ENCODE data around the gene C1QBP.

Gene C1QBP

DNA sequence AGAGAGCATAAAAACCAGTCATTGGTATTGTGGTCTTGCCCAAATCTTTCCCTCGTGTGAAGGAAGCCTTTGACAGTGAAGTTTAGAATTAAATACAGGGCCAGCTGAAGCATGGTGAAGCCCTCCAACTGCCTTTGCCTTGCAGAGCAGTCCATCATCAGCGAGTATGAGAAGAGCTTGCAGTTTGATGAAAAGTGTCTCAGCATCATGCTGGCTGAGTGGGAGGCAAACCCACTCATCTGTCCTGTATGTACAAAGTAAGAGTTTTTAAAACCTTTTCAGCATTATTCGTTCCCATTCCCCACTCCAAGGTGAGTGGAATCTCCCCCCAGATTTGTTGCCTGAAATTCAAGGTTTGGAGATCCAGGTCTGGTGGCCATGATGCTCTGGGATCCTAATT is 13.1 kb downstream of the C1QBP start:
- TF ChIP-seq, protein P1, sequence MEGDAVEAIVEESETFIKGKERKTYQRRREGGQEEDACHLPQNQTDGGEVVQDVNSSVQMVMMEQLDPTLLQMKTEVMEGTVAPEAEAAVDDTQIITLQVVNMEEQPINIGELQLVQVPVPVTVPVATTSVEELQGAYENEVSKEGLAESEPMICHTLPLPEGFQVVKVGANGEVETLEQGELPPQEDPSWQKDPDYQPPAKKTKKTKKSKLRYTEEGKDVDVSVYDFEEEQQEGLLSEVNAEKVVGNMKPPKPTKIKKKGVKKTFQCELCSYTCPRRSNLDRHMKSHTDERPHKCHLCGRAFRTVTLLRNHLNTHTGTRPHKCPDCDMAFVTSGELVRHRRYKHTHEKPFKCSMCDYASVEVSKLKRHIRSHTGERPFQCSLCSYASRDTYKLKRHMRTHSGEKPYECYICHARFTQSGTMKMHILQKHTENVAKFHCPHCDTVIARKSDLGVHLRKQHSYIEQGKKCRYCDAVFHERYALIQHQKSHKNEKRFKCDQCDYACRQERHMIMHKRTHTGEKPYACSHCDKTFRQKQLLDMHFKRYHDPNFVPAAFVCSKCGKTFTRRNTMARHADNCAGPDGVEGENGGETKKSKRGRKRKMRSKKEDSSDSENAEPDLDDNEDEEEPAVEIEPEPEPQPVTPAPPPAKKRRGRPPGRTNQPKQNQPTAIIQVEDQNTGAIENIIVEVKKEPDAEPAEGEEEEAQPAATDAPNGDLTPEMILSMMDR (IDR thresholded peaks at IDR 0.05; ENCODE audit: poor library complexity, severe bottlenecking), result no peak
- ATAC-seq (ENCODE audit: low read depth), result no peak
- Histone ChIP-seq H3K9me3 (ENCODE audit: severe bottlenecking) (no peaks in the 10 kb centered on the region), H3K4me3 (ENCODE audit: severe bottlenecking) (no peak overlapping the region), H3K27ac (ENCODE audit: poor library complexity, severe bottlenecking) (no peak overlapping the region), H3K36me3 (ENCODE audit: low read depth) (peaks cover 93% of the 10 kb centered on the region), H3K4me1 (ENCODE audit: insufficient read depth, poor library complexity, severe bottlenecking) (peaks cover 4% of the 10 kb centered on the region), H3K27me3 (ENCODE audit: insufficient read depth, poor library complexity, severe bottlenecking) (no peaks in the 10 kb centered on the region)
- no peak for DNase-seq (ENCODE audit: low spot score)

DNA sequence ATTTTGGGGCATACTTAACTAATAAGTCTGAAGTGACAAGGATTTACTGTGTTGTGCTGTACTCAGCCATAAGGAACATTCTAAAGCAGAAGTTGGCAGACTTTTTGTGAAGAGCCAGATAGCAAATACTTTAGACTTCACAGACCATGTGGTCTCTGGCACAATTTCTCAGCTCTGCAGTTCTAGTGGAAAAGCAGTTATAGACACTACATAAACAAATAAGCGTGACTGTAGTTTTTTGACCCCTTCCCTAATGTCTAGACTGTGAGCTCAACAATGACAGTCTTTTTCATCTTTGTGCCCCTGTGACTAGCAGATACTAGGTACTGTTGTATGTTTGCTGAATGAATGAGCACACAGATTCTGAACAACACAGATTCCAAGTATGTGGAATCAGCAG is 14.0 kb downstream of the C1QBP start:
- Histone ChIP-seq H3K27me3 (ENCODE audit: insufficient read depth, poor library complexity, severe bottlenecking) (no peaks in the 10 kb centered on the region), H3K4me1 (ENCODE audit: insufficient read depth, poor library complexity, severe bottlenecking) (peaks cover 4% of the 10 kb centered on the region), H3K4me3 (ENCODE audit: severe bottlenecking) (no peak overlapping the region), H3K36me3 (ENCODE audit: low read depth) (peaks cover 85% of the 10 kb centered on the region), H3K27ac (ENCODE audit: poor library complexity, severe bottlenecking) (no peak overlapping the region), H3K9me3 (ENCODE audit: severe bottlenecking) (no peaks in the 10 kb centered on the region)
- DNase-seq (ENCODE audit: low spot score), result no peak
- TF ChIP-seq, protein P1 (IDR thresholded peaks at IDR 0.05; ENCODE audit: poor library complexity, severe bottlenecking), result no peak
- ATAC-seq (ENCODE audit: low read depth), result no peak

DNA sequence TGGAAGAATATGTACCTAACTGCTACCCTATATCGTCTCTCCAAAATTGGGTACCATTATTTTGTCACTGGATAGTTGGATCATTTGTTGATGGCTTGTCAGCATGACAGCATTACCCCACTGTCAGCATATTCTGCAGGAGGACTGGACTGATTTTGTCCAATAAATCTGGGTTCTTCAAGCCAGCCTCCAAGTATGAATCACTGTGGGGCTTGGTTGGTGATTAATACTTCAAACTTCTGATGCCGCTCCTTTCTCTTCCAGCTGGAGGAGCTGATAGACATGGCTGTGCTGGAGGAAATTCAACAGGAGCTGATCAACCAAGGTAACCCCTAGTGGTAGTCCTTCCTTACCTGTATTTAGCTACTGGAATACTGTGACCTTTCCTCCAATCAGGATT is 16.4 kb downstream of the C1QBP start:
- TF ChIP-seq, protein P1 (IDR thresholded peaks at IDR 0.05; ENCODE audit: poor library complexity, severe bottlenecking), result no peak
- H3K4me3 ChIP-seq (ENCODE audit: severe bottlenecking), result no peak overlapping the region
- peak overlapping the region; percentile 10 for H3K27ac ChIP-seq (ENCODE audit: poor library complexity, severe bottlenecking)
- H3K9me3 ChIP-seq (ENCODE audit: severe bottlenecking), result no peaks in the 10 kb centered on the region
- ATAC-seq (ENCODE audit: low read depth) (peak; percentile 40), DNase-seq (ENCODE audit: low spot score) (no peak)
- H3K4me1 ChIP-seq (ENCODE audit: insufficient read depth, poor library complexity, severe bottlenecking), result peaks cover 4% of the 10 kb centered on the region
- H3K36me3 ChIP-seq (ENCODE audit: low read depth), result peaks cover 65% of the 10 kb centered on the region
- no peaks in the 10 kb centered on the region for H3K27me3 ChIP-seq (ENCODE audit: insufficient read depth, poor library complexity, severe bottlenecking)

DNA sequence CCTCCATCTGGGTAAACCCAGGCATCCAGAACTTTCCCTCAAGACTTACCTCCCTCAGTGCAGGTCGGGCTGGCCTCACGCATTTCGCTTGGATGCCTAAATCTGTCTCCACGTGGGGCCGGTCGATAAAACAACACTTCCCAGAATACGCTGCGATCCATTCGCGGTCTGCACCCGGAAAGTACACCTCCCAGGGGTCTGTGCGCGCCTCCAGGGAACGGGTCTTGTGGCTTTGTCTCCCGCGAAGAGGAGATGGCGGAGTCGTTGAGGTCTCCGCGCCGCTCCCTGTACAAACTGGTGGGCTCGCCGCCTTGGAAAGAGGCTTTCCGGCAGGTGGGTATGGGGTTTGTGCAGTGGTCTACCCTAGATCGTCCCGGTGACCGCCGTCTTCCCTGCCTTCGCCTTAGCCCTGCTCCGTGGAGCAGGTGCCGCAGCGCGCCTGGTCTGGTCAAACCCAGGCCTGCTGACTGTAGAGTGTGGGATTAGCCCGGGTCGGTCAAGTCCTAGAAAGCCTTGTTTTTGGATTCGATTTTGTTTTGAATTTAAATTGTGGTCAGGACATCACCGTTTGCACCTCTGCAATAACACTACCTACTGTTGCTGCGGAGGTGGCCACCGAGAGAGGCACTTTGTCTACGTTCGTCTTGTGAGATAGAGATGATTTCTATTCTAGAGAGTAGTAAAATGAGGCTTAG is 18.8 kb downstream of the C1QBP start, which contains the start of gene RPAIN:
TSS of gene RPAIN (plus strand) at position 224 of the 695 bp plus-strand sequence. CDS start at position 253, 29 bp downstream.
- Histone ChIP-seq H3K4me1 (ENCODE audit: insufficient read depth, poor library complexity, severe bottlenecking) (peaks cover 4% of the 10 kb centered on the region), H3K9me3 (ENCODE audit: severe bottlenecking) (no peaks in the 10 kb centered on the region), H3K27ac (ENCODE audit: poor library complexity, severe bottlenecking) (peak within 1 kb of the TSS; percentile 61), H3K36me3 (ENCODE audit: low read depth) (peaks cover 64% of the 10 kb centered on the region), H3K27me3 (ENCODE audit: insufficient read depth, poor library complexity, severe bottlenecking) (no peaks in the 10 kb centered on the region), H3K4me3 (ENCODE audit: severe bottlenecking) (peak within 1 kb of the TSS; percentile 77)
- DNase-seq (ENCODE audit: low spot score) (peak; percentile 89), ATAC-seq (ENCODE audit: low read depth) (peak; percentile 76)
- TF ChIP-seq, protein P1 (IDR thresholded peaks at IDR 0.05; ENCODE audit: poor library complexity, severe bottlenecking), result no peak

DNA sequence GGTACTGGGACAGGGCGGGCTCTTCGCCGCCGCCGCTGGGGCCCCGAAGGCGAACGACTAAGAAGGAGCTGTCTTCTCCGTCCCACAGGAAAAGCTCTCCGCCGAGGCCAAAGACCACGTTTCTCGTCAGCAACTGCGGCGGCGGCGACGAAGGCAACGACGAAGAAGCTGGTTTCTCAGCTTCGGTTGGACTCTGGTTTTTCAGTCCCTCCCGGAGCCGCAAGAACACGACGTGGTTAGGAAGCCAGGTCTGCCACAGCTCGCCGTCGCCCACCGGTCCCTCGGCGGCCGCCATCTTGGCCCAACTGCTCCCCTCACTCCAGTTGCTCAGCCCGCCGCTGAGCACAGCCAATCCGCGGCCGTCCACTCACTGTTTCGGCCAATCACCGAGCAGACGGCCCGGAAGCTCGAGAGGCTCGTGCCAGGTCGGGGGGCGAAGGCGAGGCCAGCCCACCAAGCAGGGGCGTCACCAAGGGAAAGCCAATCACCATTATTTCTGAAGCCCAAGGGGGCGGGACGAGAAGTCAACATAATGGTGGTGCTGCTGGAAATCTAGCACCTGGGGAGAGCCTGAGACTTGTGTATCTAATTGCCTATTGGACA is 19.5 kb downstream of the C1QBP start, which contains the start of gene NUP88:
TSS of gene NUP88 (minus strand) at position 307 of the 603 bp plus-strand sequence. CDS start at position 295, 12 bp downstream.
- ATAC-seq (ENCODE audit: low read depth), result peak; percentile 92
- H3K36me3 ChIP-seq (ENCODE audit: low read depth), result peaks cover 62% of the 10 kb centered on the region
- peaks cover 4% of the 10 kb centered on the region for H3K4me1 ChIP-seq (ENCODE audit: insufficient read depth, poor library complexity, severe bottlenecking)
- peak within 1 kb of the TSS; percentile 77 for H3K4me3 ChIP-seq (ENCODE audit: severe bottlenecking)
- TF ChIP-seq, protein P1 (IDR thresholded peaks at IDR 0.05; ENCODE audit: poor library complexity, severe bottlenecking), result no peak
- peak within 1 kb of the TSS; percentile 61 for H3K27ac ChIP-seq (ENCODE audit: poor library complexity, severe bottlenecking)
- no peaks in the 10 kb centered on the region for H3K27me3 ChIP-seq (ENCODE audit: insufficient read depth, poor library complexity, severe bottlenecking)
- DNase-seq (ENCODE audit: low spot score), result peak; percentile 97
- no peaks in the 10 kb centered on the region for H3K9me3 ChIP-seq (ENCODE audit: severe bottlenecking)

Measured in RWPE2 (cell line).